Stimulated activated naive CD8-positive, alpha-beta T cell treated with anti-CD3 and anti-CD28 coated beads, Interleukin-15, Interleukin-2, amounts not matched to agents 100 ng/mL and 50 ng/mL, for 24 hours (primary cell): ENCODE data around the gene PTS.

Experiments
- H3K27ac Mint-ChIP-seq: one replicate; pipeline ENCODE4 v1.8.0; 2021; ENCODE audit warnings: mild to moderate bottlenecking, mixed read lengths
- H3K27me3 Mint-ChIP-seq: one replicate; pipeline ENCODE4 v1.8.0; 2021; ENCODE audit warnings: mixed read lengths
- H3K36me3 Mint-ChIP-seq: one replicate; pipeline ENCODE4 v1.8.0; 2021; ENCODE audit warnings: low read depth, mixed read lengths
- H3K4me1 Mint-ChIP-seq: one replicate; pipeline ENCODE4 v1.8.0; 2021; ENCODE audit warnings: low read depth, mixed read lengths
- H3K4me3 Mint-ChIP-seq: one replicate; pipeline ENCODE4 v1.8.0; 2021; ENCODE audit warnings: mild to moderate bottlenecking, mixed read lengths
- H3K9me3 Mint-ChIP-seq: one replicate; pipeline ENCODE4 v1.8.0; 2021; ENCODE audit warnings: mixed read lengths

PTS gene

GRCh38 chr11:112229746-112230433 is 3.7 kb downstream of the PTS start:
- Mint-ChIP-seq H3K36me3 (peaks cover 35% of the 10 kb centered on the region), H3K27ac (no peak overlapping the region), H3K4me1 (peaks cover 29% of the 10 kb centered on the region), H3K9me3 (no peaks in the 10 kb centered on the region), H3K27me3 (no peaks in the 10 kb centered on the region), H3K4me3 (no peak overlapping the region)

- Mint-ChIP-seq H3K4me3 (no peak overlapping the region), H3K27ac (no peak overlapping the region), H3K9me3 (no peaks in the 10 kb centered on the region), H3K27me3 (no peaks in the 10 kb centered on the region), H3K4me1 (peaks cover 25% of the 10 kb centered on the region), H3K36me3 (peaks cover 51% of the 10 kb centered on the region)
Measured at GRCh38 chr11:112231952-112232351, 5.7 kb downstream of the PTS start.

- no peaks in the 10 kb centered on the region for H3K9me3 Mint-ChIP-seq
- H3K4me3 Mint-ChIP-seq = no peak overlapping the region
- H3K27ac Mint-ChIP-seq = no peak overlapping the region
- H3K36me3 Mint-ChIP-seq = peaks cover 46% of the 10 kb centered on the region
- peaks cover 6% of the 10 kb centered on the region for H3K4me1 Mint-ChIP-seq
- H3K27me3 Mint-ChIP-seq = no peaks in the 10 kb centered on the region
Measured at GRCh38 chr11:112235750-112236390, 9.6 kb downstream of the PTS start.

GRCh38 chr11:112237451-112237850 is 11.2 kb downstream of the PTS start:
- Mint-ChIP-seq H3K4me3 (no peak overlapping the region), H3K9me3 (no peaks in the 10 kb centered on the region), H3K36me3 (peaks cover 56% of the 10 kb centered on the region), H3K4me1 (peaks cover 6% of the 10 kb centered on the region), H3K27me3 (no peaks in the 10 kb centered on the region), H3K27ac (no peak overlapping the region)

- H3K36me3 Mint-ChIP-seq = peaks cover 62% of the 10 kb centered on the region
- H3K4me3 Mint-ChIP-seq = no peak overlapping the region
- H3K27ac Mint-ChIP-seq = no peak overlapping the region
- no peaks in the 10 kb centered on the region for H3K27me3 Mint-ChIP-seq
- peaks cover 6% of the 10 kb centered on the region for H3K4me1 Mint-ChIP-seq
- H3K9me3 Mint-ChIP-seq = no peaks in the 10 kb centered on the region
Measured at GRCh38 chr11:112238041-112238440, 11.8 kb downstream of the PTS start.

- no peak overlapping the region for H3K4me3 Mint-ChIP-seq
- H3K27me3 Mint-ChIP-seq = no peaks in the 10 kb centered on the region
- H3K36me3 Mint-ChIP-seq = peaks cover 52% of the 10 kb centered on the region
- peaks cover 9% of the 10 kb centered on the region for H3K9me3 Mint-ChIP-seq
- no peak overlapping the region for H3K27ac Mint-ChIP-seq
- H3K4me1 Mint-ChIP-seq = no peaks in the 10 kb centered on the region
Measured at GRCh38 chr11:112241486-112241885, 15.3 kb downstream of the PTS start.

GRCh38 chr11:112247201-112247600 is 21.0 kb downstream of the PTS start:
- H3K36me3 Mint-ChIP-seq = peaks cover 17% of the 10 kb centered on the region
- H3K27me3 Mint-ChIP-seq = no peaks in the 10 kb centered on the region
- no peak overlapping the region for H3K27ac Mint-ChIP-seq
- no peaks in the 10 kb centered on the region for H3K4me1 Mint-ChIP-seq
- peaks cover 9% of the 10 kb centered on the region for H3K9me3 Mint-ChIP-seq
- no peak overlapping the region for H3K4me3 Mint-ChIP-seq

- Mint-ChIP-seq H3K27ac (no peak overlapping the region), H3K27me3 (no peaks in the 10 kb centered on the region), H3K9me3 (peaks cover 9% of the 10 kb centered on the region)
Measured at GRCh38 chr11:112248201-112248600, 22.0 kb downstream of the PTS start.

GRCh38 chr11:112249871-112250610 is 23.8 kb downstream of the PTS start:
- no peaks in the 10 kb centered on the region for H3K27me3 Mint-ChIP-seq
- no peak overlapping the region for H3K27ac Mint-ChIP-seq
- H3K4me3 Mint-ChIP-seq = no peak overlapping the region
- H3K4me1 Mint-ChIP-seq = no peaks in the 10 kb centered on the region
- H3K9me3 Mint-ChIP-seq = no peaks in the 10 kb centered on the region
- no peaks in the 10 kb centered on the region for H3K36me3 Mint-ChIP-seq

More at GRCh38 chr11:112248201-112248600, 22.0 kb downstream of the PTS start:
- H3K4me1 Mint-ChIP-seq = no peaks in the 10 kb centered on the region
- peaks cover 9% of the 10 kb centered on the region for H3K36me3 Mint-ChIP-seq
- no peak overlapping the region for H3K4me3 Mint-ChIP-seq

GRCh38 chr11:112253605-112254242 is 27.5 kb downstream of the PTS start:
- Mint-ChIP-seq H3K27ac (no peak overlapping the region), H3K36me3 (no peaks in the 10 kb centered on the region), H3K9me3 (no peaks in the 10 kb centered on the region), H3K4me1 (no peaks in the 10 kb centered on the region), H3K4me3 (no peak overlapping the region), H3K27me3 (no peaks in the 10 kb centered on the region)

- Mint-ChIP-seq H3K9me3 (no peaks in the 10 kb centered on the region), H3K27me3 (no peaks in the 10 kb centered on the region), H3K4me1 (no peaks in the 10 kb centered on the region), H3K4me3 (no peak overlapping the region), H3K36me3 (no peaks in the 10 kb centered on the region), H3K27ac (no peak overlapping the region)
Measured at GRCh38 chr11:112255067-112255720, 29.0 kb downstream of the PTS start.

- H3K4me3 Mint-ChIP-seq = no peak within 1 kb of the TSS
- H3K9me3 Mint-ChIP-seq = no peaks in the 10 kb centered on the region
- H3K36me3 Mint-ChIP-seq = no peaks in the 10 kb centered on the region
- no peaks in the 10 kb centered on the region for H3K27me3 Mint-ChIP-seq
- H3K4me1 Mint-ChIP-seq = no peaks in the 10 kb centered on the region
- no peak within 1 kb of the TSS for H3K27ac Mint-ChIP-seq
Measured at GRCh38 chr11:112260490-112260889, 34.3 kb downstream of the PTS start, which contains the start of gene PLET1. PLET1 (minus strand) TSS chr11:112260860; CDS start chr11:112260589, 271 bp downstream.

- no peaks in the 10 kb centered on the region for H3K9me3 Mint-ChIP-seq
- H3K36me3 Mint-ChIP-seq = no peaks in the 10 kb centered on the region
- no peaks in the 10 kb centered on the region for H3K27me3 Mint-ChIP-seq
- H3K4me3 Mint-ChIP-seq = no peak overlapping the region
- H3K4me1 Mint-ChIP-seq = no peaks in the 10 kb centered on the region
- H3K27ac Mint-ChIP-seq = no peak overlapping the region
Measured at GRCh38 chr11:112265659-112266409, 39.6 kb downstream of the PTS start.

GRCh38 chr11:112266410-112266778 is 40.2 kb downstream of the PTS start:
- no peaks in the 10 kb centered on the region for H3K36me3 Mint-ChIP-seq
- no peak overlapping the region for H3K4me3 Mint-ChIP-seq
- H3K27ac Mint-ChIP-seq = no peak overlapping the region
- H3K9me3 Mint-ChIP-seq = no peaks in the 10 kb centered on the region
- no peaks in the 10 kb centered on the region for H3K27me3 Mint-ChIP-seq
- no peaks in the 10 kb centered on the region for H3K4me1 Mint-ChIP-seq
